Dermis lymphatic vessel endothelial cell (primary cell): ENCODE data around the gene NEB. TPM values are rescaled to one million over a fixed set of nuclear protein-coding genes. Genes with fewer than 3 reads are reported as not detected.

Source experiments
- total RNA-seq: library from RNA; depleted of rRNA; stranded (reverse); fragments of >200 nt; gene quantifications from 2 replicates; pipeline ENCODE4 v1.2.1, GENCODE V29; 2014

NEB gene
- total RNA-seq = 0.43 and 0.60 TPM in 2 replicates

GRCh38 chr2:151733771-151734672 lies at the start of gene NEB:
NEB (minus strand) TSS chr2:151734476; CDS start chr2:151733156, 1,320 bp downstream.

Other genes with a start within 250 kb of the NEB start
- gene ARL5A, start 93.9 kb upstream of the NEB start, total RNA-seq = 70.2 and 102 TPM in 2 replicates